ENCODE results near the gene INS. TPM values are rescaled to one million over a fixed set of nuclear protein-coding genes. Genes with fewer than 3 reads are reported as not detected.

INS gene
- total and polyA plus RNA-seq, 10 of the 15 experiments (the other 5 are each of a cell fraction or from before 2014, with no cell fraction given) = not detected

DNA sequence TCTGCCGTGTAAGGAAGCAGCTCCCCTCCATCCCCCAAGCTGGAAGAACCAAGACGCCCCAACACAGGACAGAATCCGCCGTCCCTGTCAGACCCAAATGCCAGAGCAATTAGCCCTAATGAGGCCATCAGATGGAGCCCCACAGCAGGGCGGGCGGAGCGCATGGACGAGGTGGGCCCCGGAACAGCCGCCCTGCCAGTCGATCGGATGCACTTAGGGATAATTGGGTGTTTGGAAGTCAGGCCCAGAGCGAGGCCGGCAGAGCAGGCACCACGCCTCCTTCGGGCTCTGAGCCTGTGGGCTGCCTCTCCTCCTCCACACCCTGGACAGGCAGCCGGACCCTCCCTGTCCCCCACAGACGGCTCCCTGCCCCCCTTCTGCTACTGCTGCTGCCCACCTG lies 16.1 kb upstream of the INS start:
- CTCF ChIA-PET = no interaction called here
- in situ Hi-C loops (cut with MboI) = no loop called here
- H3K9ac ChIP-seq (ENCODE audit: control insufficient read depth, insufficient read depth, low read length) = no peak overlapping the region

DNA sequence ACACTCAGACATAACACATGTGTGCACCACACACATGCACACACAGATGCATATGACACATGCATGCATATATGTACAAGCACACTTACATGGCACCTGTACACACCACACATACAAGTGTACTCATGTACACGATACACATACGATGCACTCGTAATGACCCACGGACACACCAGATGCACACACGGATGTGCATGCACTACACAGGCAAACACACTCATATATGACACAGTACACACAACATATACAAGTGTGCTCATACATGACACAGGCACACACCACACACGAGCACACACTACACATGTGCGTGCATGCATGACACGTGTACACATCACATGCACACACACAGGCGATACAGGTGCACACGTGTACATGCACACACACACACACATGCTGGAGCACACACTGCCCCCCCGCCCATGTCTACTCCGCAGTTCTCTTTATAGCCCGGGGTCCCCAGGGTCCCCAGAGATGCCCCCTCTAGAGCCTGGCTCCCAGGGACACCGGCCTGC lies 15.4 kb upstream of the INS start:
- in situ Hi-C loops (cut with MboI) = no loop called here
- no peak overlapping the region for H3K9ac ChIP-seq (ENCODE audit: control insufficient read depth, insufficient read depth, low read length)
- ATAC-seq = no peak
- no peak overlapping the region for H3K4me3 ChIP-seq
- FAIRE-seq = no peak
- intact Hi-C loops (cut with micrococcal nuclease; ENCODE audit: unreplicated experiment) = no loop called here
- ChIA-PET RAD21 (ENCODE audit: unreplicated experiment) (no interaction called here), POLR2A (no interaction called here), CTCF (no interaction called here), SMC1A (ENCODE audit: uncharacterized antibody, unreplicated experiment) (no interaction called here)
- no TSS peak for BruUV-seq (replicated peaks)
- no peaks in the 10 kb centered on the region for H3K36me3 ChIP-seq (ENCODE audit: control insufficient read depth in 2 of 2, insufficient read depth in 2 of 2, low read length in 1 of 2)
- no peak for DNase-seq (ENCODE audit: low read depth, low spot score)
- 41% methylated on average over 14 of the region's 14 CpGs for WGBS (ENCODE audit: insufficient coverage, insufficient replicate concordance, low lambda C conversion rate, missing lambda C conversion rate)
- H3K4me1 ChIP-seq (ENCODE audit: control insufficient read depth, insufficient read depth, low read length) = no peaks in the 10 kb centered on the region
- no peaks in the 10 kb centered on the region for H4K20me1 ChIP-seq (ENCODE audit: control insufficient read depth, insufficient read depth)
- H3K27ac ChIP-seq (ENCODE audit: control insufficient read depth, insufficient read depth) = no peak overlapping the region
- no peaks in the 10 kb centered on the region; a peak in 1 of 4 replicates for H3K27me3 ChIP-seq (replicated peaks in 1 of 2; ENCODE audit: control insufficient read depth in 2 of 2, insufficient read depth in 2 of 2, low read length in 1 of 2)
- H3K4me2 ChIP-seq (ENCODE audit: control insufficient read depth, insufficient read depth) = no peak overlapping the region
- no peaks in the 10 kb centered on the region for H3K79me2 ChIP-seq (ENCODE audit: control insufficient read depth, insufficient read depth, low read length)
- TF ChIP-seq FOXM1 (IDR thresholded peaks at IDR 0.05; ENCODE audit: low read depth, low read length) (no peak), KLF5 (IDR thresholded peaks at IDR 0.05; ENCODE audit: partially characterized antibody) (no peak)
- TF ChIP-seq, protein P1, sequence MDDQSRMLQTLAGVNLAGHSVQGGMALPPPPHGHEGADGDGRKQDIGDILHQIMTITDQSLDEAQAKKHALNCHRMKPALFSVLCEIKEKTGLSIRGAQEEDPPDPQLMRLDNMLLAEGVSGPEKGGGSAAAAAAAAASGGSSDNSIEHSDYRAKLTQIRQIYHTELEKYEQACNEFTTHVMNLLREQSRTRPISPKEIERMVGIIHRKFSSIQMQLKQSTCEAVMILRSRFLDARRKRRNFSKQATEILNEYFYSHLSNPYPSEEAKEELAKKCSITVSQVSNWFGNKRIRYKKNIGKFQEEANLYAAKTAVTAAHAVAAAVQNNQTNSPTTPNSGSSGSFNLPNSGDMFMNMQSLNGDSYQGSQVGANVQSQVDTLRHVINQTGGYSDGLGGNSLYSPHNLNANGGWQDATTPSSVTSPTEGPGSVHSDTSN (IDR thresholded peaks at IDR 0.05; ENCODE audit: insufficient replicate concordance, low read depth, low read length) = peak; percentile 23
- TF ChIP-seq, protein P2, sequence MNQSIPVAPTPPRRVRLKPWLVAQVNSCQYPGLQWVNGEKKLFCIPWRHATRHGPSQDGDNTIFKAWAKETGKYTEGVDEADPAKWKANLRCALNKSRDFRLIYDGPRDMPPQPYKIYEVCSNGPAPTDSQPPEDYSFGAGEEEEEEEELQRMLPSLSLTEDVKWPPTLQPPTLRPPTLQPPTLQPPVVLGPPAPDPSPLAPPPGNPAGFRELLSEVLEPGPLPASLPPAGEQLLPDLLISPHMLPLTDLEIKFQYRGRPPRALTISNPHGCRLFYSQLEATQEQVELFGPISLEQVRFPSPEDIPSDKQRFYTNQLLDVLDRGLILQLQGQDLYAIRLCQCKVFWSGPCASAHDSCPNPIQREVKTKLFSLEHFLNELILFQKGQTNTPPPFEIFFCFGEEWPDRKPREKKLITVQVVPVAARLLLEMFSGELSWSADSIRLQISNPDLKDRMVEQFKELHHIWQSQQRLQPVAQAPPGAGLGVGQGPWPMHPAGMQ (IDR thresholded peaks at IDR 0.05; ENCODE audit: borderline replicate concordance) = no peak
- TF ChIP-seq, protein P3, sequence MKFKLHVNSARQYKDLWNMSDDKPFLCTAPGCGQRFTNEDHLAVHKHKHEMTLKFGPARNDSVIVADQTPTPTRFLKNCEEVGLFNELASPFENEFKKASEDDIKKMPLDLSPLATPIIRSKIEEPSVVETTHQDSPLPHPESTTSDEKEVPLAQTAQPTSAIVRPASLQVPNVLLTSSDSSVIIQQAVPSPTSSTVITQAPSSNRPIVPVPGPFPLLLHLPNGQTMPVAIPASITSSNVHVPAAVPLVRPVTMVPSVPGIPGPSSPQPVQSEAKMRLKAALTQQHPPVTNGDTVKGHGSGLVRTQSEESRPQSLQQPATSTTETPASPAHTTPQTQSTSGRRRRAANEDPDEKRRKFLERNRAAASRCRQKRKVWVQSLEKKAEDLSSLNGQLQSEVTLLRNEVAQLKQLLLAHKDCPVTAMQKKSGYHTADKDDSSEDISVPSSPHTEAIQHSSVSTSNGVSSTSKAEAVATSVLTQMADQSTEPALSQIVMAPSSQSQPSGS (IDR thresholded peaks at IDR 0.05; ENCODE audit: low read length) = no peak
- TF ChIP-seq, protein P4, sequence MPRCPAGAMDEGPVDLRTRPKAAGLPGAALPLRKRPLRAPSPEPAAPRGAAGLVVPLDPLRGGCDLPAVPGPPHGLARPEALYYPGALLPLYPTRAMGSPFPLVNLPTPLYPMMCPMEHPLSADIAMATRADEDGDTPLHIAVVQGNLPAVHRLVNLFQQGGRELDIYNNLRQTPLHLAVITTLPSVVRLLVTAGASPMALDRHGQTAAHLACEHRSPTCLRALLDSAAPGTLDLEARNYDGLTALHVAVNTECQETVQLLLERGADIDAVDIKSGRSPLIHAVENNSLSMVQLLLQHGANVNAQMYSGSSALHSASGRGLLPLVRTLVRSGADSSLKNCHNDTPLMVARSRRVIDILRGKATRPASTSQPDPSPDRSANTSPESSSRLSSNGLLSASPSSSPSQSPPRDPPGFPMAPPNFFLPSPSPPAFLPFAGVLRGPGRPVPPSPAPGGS (IDR thresholded peaks at IDR 0.05; ENCODE audit: borderline replicate concordance, insufficient read depth, low read depth, low read length, poor library complexity, severe bottlenecking) = peak; percentile 69
- no peak overlapping the region for H2AFZ ChIP-seq (ENCODE audit: control insufficient read depth, low read depth, low read length)
- no peaks in the 10 kb centered on the region for H3K9me3 ChIP-seq (replicated peaks; ENCODE audit: control insufficient read depth, insufficient read depth, low read length)

More for the DNA sequence above, 16.1 kb upstream of the INS start:
- Histone ChIP-seq H3K4me1 (ENCODE audit: control insufficient read depth, insufficient read depth, low read length) (no peaks in the 10 kb centered on the region), H3K9me3 (replicated peaks; ENCODE audit: control insufficient read depth, insufficient read depth, low read length) (no peaks in the 10 kb centered on the region), H4K20me1 (ENCODE audit: control insufficient read depth, insufficient read depth) (no peaks in the 10 kb centered on the region), H3K36me3 (ENCODE audit: control insufficient read depth in 2 of 2, insufficient read depth in 2 of 2, low read length in 1 of 2) (no peaks in the 10 kb centered on the region), H2AFZ (ENCODE audit: control insufficient read depth, low read depth, low read length) (no peak overlapping the region), H3K4me3 (no peak overlapping the region), H3K27ac (ENCODE audit: control insufficient read depth, insufficient read depth) (no peak overlapping the region), H3K27me3 (replicated peaks in 1 of 2; ENCODE audit: control insufficient read depth in 2 of 2, insufficient read depth in 2 of 2, low read length in 1 of 2) (no peaks in the 10 kb centered on the region; a peak in 1 of 4 replicates), H3K4me2 (ENCODE audit: control insufficient read depth, insufficient read depth) (no peak overlapping the region), H3K79me2 (ENCODE audit: control insufficient read depth, insufficient read depth, low read length) (no peaks in the 10 kb centered on the region)
- ATAC-seq (no peak), FAIRE-seq (no peak), DNase-seq (ENCODE audit: low read depth, low spot score) (no peak)
- intact Hi-C loops (cut with micrococcal nuclease; ENCODE audit: unreplicated experiment) = no loop called here
- 69% methylated on average over 16 of the region's 18 CpGs for WGBS (ENCODE audit: insufficient coverage, insufficient replicate concordance, low lambda C conversion rate, missing lambda C conversion rate)
- TF ChIP-seq NFXL1 (IDR thresholded peaks at IDR 0.05; ENCODE audit: borderline replicate concordance) (no peak), GATAD2B (conservative IDR thresholded peaks at IDR 0.05; ENCODE audit: low read depth) (no peak), EP300 (IDR thresholded peaks at IDR 0.05; ENCODE audit: borderline replicate concordance in 1 of 2, control insufficient read depth in 1 of 2, low read depth in 2 of 2, low read length in 2 of 2) (no peak), TBL1XR1 (IDR thresholded peaks at IDR 0.05; ENCODE audit: low read depth, low read length) (no peak)
- ChIA-PET RAD21 (ENCODE audit: unreplicated experiment) (no interaction called here), SMC1A (ENCODE audit: uncharacterized antibody, unreplicated experiment) (no interaction called here), POLR2A (no interaction called here)
- BruUV-seq (replicated peaks) = no TSS peak
